GM19395 (cell line): ENCODE data around the gene FLNB.

ENCODE experiments used
- ATAC-seq: cut with Tn5 transposase; IDR thresholded peaks from one replicate; pipeline ENCODE4 v1.9.1; 2021; ENCODE audit warnings: mild to moderate bottlenecking, moderate library complexity; ENCODE audit not compliant: unreplicated experiment

FLNB gene

DNA sequence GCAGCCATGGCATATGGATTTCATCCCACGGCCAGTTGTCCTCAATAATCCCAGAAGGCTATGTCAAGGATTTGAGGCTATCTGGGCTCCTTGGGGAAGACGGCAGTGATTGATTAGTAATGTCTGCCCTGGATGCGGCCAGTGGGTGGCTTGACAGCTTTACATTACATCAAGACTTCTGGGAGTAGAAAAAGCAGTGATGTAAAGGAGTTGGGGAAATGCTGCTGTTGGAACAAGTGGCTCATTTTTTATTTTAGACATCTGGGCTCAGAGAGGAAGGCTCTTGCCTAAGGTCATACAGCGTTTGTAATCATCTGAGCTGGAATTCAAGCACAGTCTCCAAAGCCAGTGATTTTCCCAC is 94.1 kb downstream of the FLNB start:
- ATAC-seq: no peak

DNA sequence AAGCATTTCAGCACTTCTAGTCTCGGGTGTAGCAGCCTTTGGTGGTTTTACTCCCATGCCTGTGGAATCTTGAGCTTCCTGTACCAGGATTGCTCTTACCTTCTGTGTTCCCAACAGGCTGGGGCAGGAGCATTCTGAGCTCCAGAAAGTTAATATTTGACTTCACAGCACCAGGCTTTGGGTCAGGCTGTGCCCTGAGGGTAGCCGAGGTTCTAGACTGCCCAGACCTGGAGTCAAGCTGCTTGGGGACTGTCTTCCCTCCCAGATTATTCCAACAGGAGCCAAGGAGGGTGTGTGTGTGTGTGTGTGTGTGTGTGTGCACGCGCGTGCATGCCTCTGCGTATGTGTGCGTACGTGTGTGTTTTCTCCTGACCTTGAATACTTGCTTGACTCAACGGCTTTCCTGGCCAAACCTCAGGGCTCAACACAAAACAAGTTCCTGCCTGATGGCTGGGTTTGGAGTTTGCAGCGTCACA is 94.8 kb downstream of the FLNB start:
- ATAC-seq: no peak

DNA sequence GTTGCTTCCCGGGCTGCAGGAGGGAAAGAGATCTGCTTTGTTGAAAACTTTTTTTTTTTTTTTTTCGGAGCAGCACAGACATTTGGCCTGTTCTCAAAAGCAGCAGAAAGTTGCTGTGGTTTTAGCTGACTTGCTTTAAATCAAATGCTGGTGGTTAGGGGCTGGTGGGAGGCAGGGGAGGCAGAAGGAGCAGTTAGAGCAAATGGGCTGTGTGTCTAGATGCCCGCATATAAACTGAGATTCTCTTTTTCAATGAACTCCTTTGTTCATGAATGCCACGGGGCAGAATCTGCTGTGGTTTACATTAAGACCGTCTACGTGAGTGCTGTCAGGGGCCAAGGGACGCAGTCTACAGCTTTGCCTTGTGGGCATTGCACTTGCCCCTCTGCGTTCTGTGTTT is 95.9 kb downstream of the FLNB start:
- ATAC-seq: no peak

DNA sequence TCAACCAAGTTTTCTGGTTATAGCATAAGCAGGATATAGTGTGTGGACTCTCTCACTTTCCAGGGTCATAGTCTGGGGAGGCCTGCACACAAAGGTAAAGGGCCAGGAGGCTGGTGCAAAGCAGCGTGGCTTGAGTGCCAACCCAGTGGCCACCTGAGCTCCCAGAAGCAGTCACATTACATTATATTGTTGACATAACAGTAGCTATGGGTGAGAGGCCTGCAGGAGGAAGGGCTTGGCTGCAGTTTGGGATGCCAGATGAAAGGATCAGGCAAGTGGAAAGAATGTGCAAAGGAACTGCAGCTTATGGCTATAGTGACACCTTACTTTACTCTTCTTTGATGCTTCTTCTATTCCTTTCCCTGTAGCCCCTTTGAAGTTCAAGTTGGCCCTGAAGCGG is 96.5 kb downstream of the FLNB start:
- ATAC-seq: no peak

DNA sequence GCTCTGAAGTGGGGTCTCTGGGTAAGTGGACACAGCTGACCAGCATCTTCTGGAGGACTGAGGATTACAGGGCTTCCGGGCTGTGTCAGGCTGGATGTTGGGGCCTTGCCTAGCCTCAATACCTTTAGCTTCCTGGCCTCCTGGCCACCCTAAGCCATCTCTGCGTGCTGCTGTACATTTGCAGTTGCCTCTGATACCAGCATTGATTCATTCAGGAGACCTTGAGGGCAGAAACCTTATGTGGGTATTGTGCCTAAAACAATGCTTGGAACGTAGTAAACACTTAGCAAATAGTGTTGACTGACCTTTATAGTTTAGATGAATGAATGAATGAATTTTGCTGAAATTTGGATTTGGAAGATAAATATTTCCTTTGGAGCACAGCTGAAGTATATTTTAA is 97.0 kb downstream of the FLNB start:
- no peak for ATAC-seq

DNA sequence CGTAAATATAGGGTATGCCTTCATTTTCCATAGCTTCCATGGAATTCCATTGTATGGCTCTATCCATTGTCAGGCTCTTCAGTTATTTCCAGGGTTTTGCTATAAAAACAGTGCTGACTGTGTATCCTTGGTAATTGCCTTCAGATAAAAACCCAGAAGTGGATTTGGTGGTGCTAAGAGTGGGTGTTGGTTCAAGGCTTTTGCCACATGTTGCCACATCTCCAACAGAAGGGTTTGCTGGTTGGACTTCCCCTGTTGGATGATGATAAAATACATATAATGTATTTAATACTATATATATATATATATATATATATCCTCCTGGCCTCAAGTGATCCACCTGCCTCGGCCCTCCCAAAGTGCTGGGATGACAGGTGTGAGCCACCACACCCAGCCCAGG is 97.8 kb downstream of the FLNB start:
- ATAC-seq: no peak

DNA sequence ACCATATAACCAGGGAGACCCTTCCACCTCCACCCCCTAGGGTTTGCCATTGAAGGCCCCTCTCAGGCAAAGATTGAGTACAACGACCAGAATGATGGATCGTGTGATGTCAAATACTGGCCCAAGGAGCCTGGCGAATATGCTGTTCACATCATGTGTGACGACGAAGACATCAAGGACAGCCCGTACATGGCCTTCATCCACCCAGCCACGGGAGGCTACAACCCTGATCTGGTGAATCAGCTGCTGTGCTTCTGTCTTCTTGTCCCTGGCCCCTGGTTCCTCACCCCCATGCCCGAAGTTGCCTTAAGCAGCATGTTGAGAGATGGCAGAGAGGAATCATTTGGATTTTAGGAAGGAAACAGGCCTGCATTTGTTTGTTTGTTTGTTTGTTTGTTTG is 98.4 kb downstream of the FLNB start:
- no peak for ATAC-seq

DNA sequence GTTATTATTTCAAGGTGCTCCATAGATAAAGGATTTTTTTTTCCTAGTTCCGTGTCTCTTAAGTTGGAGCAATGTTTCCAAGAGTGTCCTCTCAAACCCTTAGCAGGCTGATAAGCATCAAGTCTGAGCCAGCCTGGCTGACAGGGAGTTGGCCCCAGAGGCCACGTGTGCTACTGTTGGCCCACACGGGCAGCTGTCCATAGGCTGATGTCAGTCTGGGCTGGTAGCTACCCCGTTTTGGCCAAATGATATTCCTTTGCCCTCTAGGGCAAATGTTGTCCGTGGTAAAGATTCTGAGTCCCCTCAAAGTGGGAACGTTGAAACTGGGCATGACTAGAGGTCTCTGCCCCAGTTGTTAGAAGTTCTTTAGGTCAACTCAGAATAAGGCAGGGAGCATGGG is 99.4 kb downstream of the FLNB start:
- ATAC-seq: no peak

DNA sequence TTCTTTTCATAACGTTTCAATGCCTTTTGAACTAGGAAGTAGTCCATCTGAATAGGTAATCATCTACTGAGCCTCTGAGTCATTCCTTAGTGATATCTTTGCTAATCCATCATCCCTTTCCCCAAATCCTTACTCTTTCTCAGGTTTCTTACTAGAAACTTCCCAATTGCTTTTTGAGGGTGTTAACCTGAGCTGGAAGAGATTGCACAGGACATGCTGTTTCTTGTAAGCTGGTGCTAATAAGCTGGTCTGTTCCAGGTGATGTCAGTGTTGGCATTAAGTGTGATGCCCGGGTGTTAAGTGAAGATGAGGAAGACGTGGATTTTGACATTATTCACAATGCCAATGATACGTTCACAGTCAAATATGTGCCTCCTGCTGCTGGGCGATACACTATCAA is 101.5 kb downstream of the FLNB start:
- no peak for ATAC-seq

DNA sequence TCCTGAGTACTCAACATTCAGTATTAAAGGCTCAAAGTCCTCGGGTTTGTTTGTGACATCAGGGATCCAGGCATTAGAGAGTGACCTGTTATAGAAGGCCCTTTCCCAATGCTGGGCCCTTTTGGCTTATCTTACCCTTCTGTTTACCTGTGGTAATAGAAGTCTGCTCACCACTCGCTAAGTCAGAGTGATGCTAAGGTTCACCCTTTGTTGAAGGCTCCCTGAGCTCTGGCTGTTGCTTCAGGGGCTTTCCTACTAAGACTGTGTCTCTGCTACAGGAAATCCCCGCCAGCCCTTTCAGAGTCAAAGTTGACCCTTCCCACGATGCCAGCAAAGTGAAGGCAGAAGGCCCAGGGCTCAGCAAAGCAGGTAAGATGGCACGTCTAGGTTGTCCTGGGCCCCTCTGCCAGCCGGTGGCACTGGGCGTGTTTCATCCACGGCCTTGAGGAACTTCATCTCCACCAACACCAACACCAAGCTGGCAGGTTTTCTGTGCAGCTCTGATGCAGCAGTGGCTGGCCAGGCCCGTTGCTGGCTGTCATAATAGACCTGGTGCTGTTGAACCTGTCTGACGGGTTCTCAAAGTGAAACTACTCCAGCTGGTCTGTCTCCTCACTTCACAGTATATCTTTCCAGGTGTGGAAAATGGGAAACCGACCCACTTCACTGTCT is 103.4 kb downstream of the FLNB start:
- ATAC-seq: peak; percentile 51

DNA sequence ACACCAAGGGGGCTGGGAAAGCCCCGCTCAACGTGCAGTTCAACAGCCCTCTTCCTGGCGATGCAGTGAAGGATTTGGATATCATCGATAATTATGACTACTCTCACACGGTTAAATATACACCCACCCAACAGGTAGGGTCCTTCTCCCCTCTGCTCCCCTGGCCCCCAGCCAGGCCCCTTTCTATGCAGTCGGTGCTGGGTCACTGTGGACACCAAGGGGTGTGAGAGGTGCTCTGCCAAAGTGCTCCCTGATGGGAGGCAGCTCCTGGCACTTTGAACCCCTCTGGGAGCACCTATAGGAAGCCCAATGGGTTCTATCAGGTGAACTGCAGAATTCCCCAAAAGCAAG is 103.9 kb downstream of the FLNB start:
- no peak for ATAC-seq

DNA sequence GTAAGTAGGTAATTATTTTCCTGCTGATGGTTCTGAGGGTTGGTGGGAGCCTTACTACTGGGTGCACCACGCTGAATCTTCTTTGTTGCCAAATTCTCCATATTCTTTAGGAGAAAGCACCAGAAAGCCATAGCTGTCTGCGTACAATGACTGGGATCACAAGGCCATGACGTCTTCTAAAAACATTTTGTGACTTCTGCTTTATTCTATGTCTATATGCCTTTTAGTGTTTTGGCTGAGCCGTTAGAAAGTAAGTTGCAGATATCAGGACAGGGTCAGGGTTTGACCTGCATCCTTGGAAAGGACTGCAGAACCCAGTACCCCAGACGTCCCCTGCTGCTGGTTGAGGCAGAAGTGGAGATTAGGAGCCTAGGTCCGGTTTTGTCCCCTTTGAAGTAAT is 107.0 kb downstream of the FLNB start:
- ATAC-seq: no peak

DNA sequence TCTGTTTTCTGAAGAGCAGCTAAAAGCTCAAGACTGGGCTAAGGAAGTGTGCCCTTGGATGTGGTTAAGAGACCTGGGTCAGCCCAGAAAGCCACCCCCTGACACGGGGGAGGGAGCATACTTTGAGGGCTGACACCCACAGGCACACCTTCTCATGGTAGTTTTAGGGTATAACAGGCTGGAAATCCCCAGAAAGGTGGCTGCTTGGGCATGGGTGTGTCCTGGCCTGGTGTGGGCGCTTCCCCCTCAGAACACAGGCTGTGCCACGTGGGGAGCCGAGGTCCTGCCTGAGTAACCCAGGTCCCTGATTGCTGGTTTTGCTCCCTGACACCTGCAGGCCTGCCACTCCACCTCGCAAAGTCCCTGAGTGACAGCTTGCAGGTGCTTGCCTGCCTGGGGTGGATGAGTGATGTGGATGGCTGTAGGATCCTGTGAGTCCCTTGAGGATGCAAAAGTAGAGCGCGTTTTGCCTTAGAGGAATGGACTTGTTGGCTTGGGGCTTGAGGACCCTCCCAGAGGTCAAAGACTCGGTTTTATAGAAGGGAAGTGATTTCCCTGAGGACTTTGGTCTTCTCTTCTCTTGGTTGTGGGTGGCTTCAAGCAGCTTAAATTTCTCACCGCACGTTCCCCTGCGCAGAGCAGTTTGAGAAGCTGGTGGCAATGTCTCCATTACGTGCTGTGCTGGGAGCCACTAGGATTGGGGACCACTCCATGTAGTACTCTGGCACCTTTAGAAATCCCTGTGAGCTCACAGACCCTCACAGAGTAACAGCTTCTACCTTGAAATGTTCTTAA is 108.1 kb downstream of the FLNB start:
- ATAC-seq: peak; percentile 70

DNA sequence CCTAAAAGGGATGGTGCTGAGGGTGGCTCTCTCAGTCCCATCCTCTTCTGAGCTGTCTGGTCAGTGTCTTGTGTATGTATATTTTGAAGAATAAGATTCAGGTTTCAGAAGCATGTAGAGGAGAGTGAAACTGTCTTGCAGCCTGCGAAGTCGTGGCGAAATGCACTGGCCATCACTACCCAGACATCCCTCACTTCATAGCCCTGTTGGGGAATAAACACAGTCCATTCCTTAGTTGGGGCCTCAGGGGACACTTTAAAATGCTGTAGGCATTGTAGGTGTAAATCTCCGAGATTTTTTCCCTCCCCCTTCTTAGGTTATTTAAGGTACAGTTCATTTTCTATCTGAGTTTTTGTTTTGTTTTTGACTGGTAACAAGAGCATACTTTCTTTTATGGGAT is 108.8 kb downstream of the FLNB start:
- peak; percentile 24 for ATAC-seq

DNA sequence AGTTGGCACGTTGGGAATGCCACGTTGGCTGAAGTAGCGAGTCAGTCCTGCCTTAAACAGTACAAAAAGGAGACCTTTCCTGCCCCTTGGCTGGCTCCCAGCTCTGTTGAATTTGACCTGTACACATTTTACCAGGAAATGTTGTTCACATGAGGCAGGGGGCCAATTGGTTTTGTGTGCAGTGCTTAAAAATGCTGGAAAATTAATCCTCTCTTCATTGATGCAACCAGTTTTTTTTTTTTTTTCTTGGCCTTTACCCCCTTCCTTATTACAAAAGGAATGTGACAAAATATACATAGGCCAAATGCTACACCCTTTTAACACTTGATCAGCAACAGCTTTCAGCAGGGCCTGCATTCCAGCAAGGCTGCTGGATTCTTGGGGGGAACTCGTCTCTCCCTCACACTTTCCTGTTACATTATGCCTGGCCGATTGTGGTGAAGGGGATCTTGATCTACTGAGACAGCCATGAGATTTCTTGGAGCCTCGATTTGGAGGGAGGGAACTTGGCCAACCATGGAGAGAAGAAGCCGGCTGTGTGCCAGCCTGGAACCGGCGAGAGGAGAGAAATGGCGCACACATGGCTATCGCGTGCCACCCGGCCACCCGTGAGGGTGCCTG is 109.4 kb downstream of the FLNB start:
- no peak for ATAC-seq

DNA sequence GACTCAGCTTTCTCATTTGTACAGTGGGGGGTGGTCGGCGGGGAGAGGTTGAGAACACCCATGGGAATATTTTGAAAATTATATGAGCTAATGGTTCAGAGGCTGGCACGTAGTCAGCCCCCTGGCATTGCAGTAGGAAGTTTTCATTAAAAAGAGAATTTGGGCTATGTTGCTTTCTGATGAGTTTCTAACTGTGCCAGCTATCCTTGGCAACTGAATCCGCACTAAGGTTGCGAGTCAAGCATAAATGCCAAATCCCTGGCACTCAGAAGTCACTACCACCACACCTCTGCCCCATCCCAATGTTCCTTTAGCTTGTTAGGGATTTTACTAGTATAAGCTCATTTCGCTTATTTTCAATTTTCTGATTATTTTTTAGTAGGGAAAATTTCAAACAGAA is 111.0 kb downstream of the FLNB start:
- no peak for ATAC-seq

DNA sequence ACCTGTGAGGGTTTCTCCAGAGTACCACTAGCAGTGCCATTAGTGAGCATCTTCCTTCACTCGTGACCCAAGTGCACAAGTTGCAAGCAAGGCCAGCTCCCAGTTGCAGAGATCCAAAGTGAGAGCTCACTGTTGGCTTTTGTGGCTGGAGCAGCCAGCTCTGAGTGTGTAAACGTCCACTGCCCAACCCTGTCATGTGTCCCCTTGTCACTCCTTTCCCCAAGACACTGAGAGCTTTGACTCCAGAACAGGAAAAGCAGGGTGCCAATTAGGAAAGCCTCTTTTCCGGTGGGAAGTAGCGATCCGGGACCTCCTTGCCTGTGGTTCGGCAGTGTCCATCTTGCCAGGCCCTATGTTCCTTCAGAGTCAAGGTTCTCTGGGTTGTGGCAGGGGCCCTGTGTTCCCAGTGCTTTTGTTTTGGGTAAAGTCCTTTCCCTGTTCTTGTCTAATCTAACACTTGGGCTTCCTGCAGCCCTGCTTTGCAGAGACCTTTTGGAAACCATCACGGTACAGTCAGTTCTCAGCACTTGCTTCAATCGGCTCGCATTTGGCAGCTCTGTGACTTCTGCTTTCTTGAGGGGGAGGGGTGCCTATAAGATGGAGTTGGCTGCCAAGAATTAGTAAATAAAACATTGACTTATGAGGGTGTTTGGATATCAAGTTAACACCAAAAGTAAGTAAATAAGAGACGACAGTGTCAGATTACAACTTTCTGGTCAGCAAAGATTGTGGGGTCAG is 112.0 kb downstream of the FLNB start:
- ATAC-seq: no peak

DNA sequence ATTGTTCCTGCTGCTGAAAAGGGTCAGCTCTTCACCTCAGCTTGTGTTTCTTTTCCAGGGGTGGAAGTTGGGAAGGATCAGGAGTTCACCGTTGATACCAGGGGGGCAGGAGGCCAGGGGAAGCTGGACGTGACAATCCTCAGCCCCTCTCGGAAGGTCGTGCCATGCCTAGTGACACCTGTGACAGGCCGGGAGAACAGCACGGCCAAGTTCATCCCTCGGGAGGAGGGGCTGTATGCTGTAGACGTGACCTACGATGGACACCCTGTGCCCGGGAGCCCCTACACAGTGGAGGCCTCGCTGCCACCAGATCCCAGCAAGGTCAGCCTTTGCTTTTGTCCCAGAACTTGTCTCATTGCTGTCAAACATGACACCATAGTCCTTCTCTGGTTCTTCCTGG is 113.0 kb downstream of the FLNB start:
- ATAC-seq: no peak

DNA sequence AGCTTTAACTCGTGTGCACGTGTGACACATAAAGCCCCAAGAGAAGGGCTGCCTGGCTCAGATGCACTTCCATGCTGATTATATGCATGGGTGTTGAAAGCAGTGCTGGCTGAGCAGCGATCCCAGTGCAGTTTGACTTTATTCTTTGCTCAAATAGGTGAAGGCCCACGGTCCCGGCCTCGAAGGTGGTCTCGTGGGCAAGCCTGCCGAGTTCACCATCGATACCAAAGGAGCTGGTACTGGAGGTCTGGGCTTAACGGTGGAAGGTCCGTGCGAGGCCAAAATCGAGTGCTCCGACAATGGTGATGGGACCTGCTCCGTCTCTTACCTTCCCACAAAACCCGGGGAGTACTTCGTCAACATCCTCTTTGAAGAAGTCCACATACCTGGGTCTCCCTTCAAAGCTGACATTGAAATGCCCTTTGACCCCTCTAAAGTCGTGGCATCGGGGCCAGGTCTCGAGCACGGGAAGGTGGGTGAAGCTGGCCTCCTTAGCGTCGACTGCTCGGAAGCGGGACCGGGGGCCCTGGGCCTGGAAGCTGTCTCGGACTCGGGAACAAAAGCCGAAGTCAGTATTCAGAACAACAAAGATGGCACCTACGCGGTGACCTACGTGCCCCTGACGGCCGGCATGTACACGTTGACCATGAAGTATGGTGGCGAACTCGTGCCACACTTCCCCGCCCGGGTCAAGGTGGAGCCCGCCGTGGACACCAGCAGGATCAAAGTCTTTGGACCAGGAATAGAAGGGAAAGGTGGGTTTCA is 114.9 kb downstream of the FLNB start:
- ATAC-seq: no peak

DNA sequence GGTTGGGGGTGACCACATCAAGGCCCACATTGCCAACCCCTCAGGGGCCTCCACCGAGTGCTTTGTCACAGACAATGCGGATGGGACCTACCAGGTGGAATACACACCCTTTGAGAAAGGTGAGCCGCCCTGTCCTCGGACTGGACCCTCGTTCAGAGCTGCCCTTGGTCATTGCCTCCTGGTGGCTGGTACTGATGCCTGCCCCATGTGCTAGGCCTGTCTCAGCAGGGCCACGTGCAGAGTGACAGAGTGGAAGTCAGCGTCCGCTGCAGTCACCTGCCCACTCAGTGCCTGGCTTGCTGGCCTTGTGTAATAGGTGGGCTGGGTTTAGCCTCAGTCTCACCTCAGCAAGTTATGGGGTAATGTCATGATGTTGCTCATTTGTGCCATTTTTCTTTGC is 116.2 kb downstream of the FLNB start:
- no peak for ATAC-seq
